Body of pancreas (tissue), 4 donors: Measurements from ENCODE around the gene SYNPR. TPM values are rescaled to one million over a fixed set of nuclear protein-coding genes. Genes with fewer than 3 reads are reported as not detected.

Experiments
- ATAC-seq: fragments of 150-250 bp; one replicate; pipeline ENCODE4 v1.9.1; 2016
- DNase-seq, 4 donors: peaks; one replicate each; pipeline ENCODE4 v3.0.0-alpha.2; 2019
- H3K27ac ChIP-seq, 4 donors: fragments of 200-600 bp; sonication (generic); 1 replicate in 3 of 4; 2 replicates in 1 of 4; pipeline versions ENCODE4 v1.5.1 to v1.6.1; 2016 to 2019; ENCODE audit warnings: mild to moderate bottlenecking in 1 of 4, mixed read lengths in 1 of 4, moderate library complexity in 1 of 4
- H3K27me3 ChIP-seq, 2 donors: fragments of 200-600 bp; sonication (generic); one replicate each; pipeline ENCODE4 v1.6.0; 2016; ENCODE audit warnings: mild to moderate bottlenecking in 1 of 2
- H3K36me3 ChIP-seq, 2 donors: fragments of 200-600 bp; sonication (generic); replicated peaks in 1 of 2; 2 replicates each; pipeline ENCODE4 v1.5.1; 2016; ENCODE audit warnings: low read depth in 2 of 2; ENCODE audit not compliant: insufficient read depth in 1 of 2
- H3K4me1 ChIP-seq: fragments of 200-600 bp; sonication (generic); one replicate; pipeline ENCODE4 v1.6.0; 2016
- H3K4me3 ChIP-seq, 2 donors: fragments of 200-600 bp; sonication (generic); 1 replicate in 1 of 2; 2 replicates in 1 of 2; pipeline ENCODE4 v1.5.1; 2016 to 2019
- H3K9me3 ChIP-seq, 3 donors: fragments of 200-600 bp; sonication (generic); 1 replicate in 2 of 3; 2 replicates in 1 of 3; pipeline ENCODE4 v1.5.1; 2016
- CTCF ChIP-seq, 7 experiments: fragments of 450-650 bp in 4 of 7; fragments of 200-600 bp in 3 of 7; sonication (generic) in 3 of 7; IDR thresholded peaks; one replicate each; pipeline ENCODE4 v1.5.1; 2016 to 2019; ENCODE audit warnings: antibody characterized with exemption in 7 of 7
- POLR2A ChIP-seq, 3 donors: fragments of 450-650 bp; IDR thresholded peaks; one replicate each; pipeline ENCODE4 v1.6.1; 2016; ENCODE audit warnings: antibody characterized with exemption in 3 of 3, mild to moderate bottlenecking in 2 of 3
- WGBS, 2 donors: methylation state at CpG; one replicate each; pipeline ENCODE4 v1.1.5; 2017; 5-methylcytosine and 5-hydroxymethylcytosine counted together
- intact Hi-C: fragments of 100-400 bp; cut with DNase I; formaldehyde crosslinking; loops from one replicate; pipeline ENCODE4 v1.15.1; 2023
- total RNA-seq, 2 donors: library from RNA; depleted of rRNA; stranded (reverse); fragments of >200 nt; gene quantifications; one replicate each; pipeline ENCODE4 v1.1.0, GENCODE V29; 2016

SYNPR gene
- under 1 TPM in 1 of 2 donors, not detected in 1; 0.52 TPM for total RNA-seq

DNA sequence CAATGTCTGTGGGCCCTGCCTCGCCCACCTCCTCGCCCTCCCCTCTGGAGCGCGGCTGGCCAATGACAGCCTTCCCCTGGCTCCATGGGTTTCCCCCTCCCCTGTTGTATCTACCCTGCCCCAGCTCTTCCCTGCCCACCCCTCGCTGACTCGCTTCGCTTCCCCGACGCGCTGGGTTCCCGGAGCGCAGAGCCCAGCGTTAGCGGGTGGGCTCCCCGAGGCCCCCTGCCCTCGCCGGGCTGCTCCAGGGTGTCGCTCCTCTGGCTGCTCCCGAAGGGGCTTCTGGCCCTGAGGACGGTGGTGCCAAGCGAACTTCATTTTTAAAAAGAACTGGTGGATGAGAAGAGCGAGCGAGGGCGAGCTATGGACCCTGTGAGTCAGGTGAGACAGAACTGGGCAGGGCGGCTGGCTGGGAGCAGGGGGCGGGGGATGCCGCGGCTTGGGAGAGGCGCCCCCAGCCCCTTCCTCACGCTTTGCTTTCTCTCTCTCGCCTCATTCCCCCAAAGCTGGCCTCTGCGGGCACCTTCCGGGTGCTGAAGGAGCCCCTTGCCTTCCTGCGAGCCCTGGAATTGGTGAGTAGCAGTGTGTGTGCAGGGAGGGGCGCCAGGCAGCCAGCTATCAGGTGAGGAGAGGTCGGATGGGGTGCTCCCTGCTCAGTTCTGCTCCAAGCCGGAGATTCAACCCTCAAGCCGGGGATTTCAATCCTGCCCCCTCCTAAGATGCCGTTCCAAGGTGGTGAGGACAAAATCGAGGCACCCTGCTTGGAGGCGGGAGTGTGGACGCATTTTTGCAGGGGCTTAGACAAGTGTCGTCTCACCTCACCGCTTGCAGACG lies at the start of gene SYNPR:
TSS of gene SYNPR (plus strand) at position 138 of the 834 bp plus-strand sequence.
- WGBS, 2 donors = 4% methylated on average over 24 to 45 of the region's 45 CpGs
- intact Hi-C loops = no loop called here
- Histone ChIP-seq H3K9me3 (no peaks in the 10 kb centered on the region), H3K27me3 (peaks cover 0 to 16% of the 10 kb centered on the region in 2 donors), H3K4me3 (no peak within 1 kb of the TSS), H3K4me1 (peaks cover 20% of the 10 kb centered on the region), H3K27ac (no peak within 1 kb of the TSS), H3K36me3 (no peaks in the 10 kb centered on the region)
- DNase-seq = no peak
- no peak for TF ChIP-seq CTCF (IDR thresholded peaks at IDR 0.05)
- no peak for TF ChIP-seq POLR2A (IDR thresholded peaks at IDR 0.05)
- no peak for ATAC-seq

DNA sequence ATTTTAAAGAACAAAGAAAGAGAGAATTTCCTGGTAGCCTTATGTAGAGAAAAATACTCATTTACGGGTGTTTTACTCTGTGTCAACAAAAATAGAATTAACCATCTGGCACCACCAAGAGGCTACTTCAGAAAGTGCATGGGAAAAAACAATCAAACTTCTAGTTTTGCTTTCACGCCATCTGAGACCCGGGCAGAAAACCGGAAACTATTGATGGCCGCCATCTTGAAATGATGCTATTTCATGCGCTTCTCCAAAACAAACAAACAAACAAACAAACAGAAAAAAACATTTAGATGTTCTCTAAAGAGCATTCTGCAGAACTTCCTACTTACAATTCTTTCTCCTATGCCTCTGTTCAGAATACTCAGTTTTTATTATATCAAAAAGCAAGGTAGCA lies 49.4 kb upstream of the SYNPR start:
- DNase-seq = peak; percentile 23 to 42 (median 28)
- no peaks in the 10 kb centered on the region for H3K9me3 ChIP-seq
- H3K36me3 ChIP-seq = no peaks in the 10 kb centered on the region
- no peak overlapping the region for H3K27ac ChIP-seq
- no peaks in the 10 kb centered on the region for H3K4me1 ChIP-seq
- WGBS, 2 donors = 4 to 10% methylated on average over 6 of the region's 6 CpGs
- no peaks in the 10 kb centered on the region for H3K27me3 ChIP-seq
- no peak overlapping the region for H3K4me3 ChIP-seq
- peak; percentile 80 for ATAC-seq
- TF ChIP-seq POLR2A (IDR thresholded peaks at IDR 0.05) (no peak), CTCF (IDR thresholded peaks at IDR 0.05) (peak; percentile 52 to 78 (median 74))
- intact Hi-C loops = no loop called here

GRCh38 chr3:63230146-63230545 lies 48.0 kb upstream of the SYNPR start:
- H3K4me1 ChIP-seq = no peaks in the 10 kb centered on the region
- ATAC-seq = no peak
- H3K9me3 ChIP-seq = no peaks in the 10 kb centered on the region
- no peak overlapping the region for H3K4me3 ChIP-seq
- H3K36me3 ChIP-seq = no peaks in the 10 kb centered on the region
- intact Hi-C loops = loop anchor here (5.0 kb wide), 1 partner anchor 608 kb away; no protein-coding TSS in a partner anchor
- H3K27ac ChIP-seq = no peak overlapping the region
- no peaks in the 10 kb centered on the region for H3K27me3 ChIP-seq
- TF ChIP-seq CTCF (IDR thresholded peaks at IDR 0.05) (no peak), POLR2A (IDR thresholded peaks at IDR 0.05) (no peak)
- no peak for DNase-seq

- DNase-seq = no peak
- Histone ChIP-seq H3K4me3 (no peak overlapping the region), H3K27me3 (no peaks in the 10 kb centered on the region), H3K9me3 (no peaks in the 10 kb centered on the region), H3K4me1 (no peaks in the 10 kb centered on the region), H3K36me3 (no peaks in the 10 kb centered on the region), H3K27ac (no peak overlapping the region)
- no peak for ATAC-seq
- WGBS, 2 donors = 65 to 75% methylated on average over 2 of the region's 2 CpGs
- TF ChIP-seq POLR2A (IDR thresholded peaks at IDR 0.05) (no peak), CTCF (IDR thresholded peaks at IDR 0.05) (no peak)
- intact Hi-C loops = loop anchor here (5.0 kb wide), 1 partner anchor 609 kb away; no protein-coding TSS in a partner anchor
Observed at GRCh38 chr3:63231643-63232042, 46.5 kb upstream of the SYNPR start.
